ENCODE data around the gene PIGQ.

Gene PIGQ

GRCh38 chr16:546909-547770 is 22.6 kb upstream of the PIGQ start (continued):
- TF ChIP-seq PATZ1 (CRISPR knock-in tag; IDR thresholded peaks at IDR 0.05; ENCODE audit: borderline replicate concordance) (no peak), PPARA (CRISPR knock-in tag; IDR thresholded peaks at IDR 0.05; ENCODE audit: borderline replicate concordance) (no peak), ISL1 (CRISPR knock-in tag; IDR thresholded peaks at IDR 0.05) (no peak), ZNF8 (CRISPR knock-in tag; IDR thresholded peaks at IDR 0.05) (no peak), GLIS3 (CRISPR knock-in tag; IDR thresholded peaks at IDR 0.05) (no peak), ARNTL (CRISPR knock-in tag; IDR thresholded peaks at IDR 0.05; ENCODE audit: borderline replicate concordance, low read depth) (no peak), RARB (CRISPR knock-in tag; IDR thresholded peaks at IDR 0.05) (no peak), ZNF70 (CRISPR knock-in tag; IDR thresholded peaks at IDR 0.05) (no peak)
- TF ChIP-seq, protein P1, sequence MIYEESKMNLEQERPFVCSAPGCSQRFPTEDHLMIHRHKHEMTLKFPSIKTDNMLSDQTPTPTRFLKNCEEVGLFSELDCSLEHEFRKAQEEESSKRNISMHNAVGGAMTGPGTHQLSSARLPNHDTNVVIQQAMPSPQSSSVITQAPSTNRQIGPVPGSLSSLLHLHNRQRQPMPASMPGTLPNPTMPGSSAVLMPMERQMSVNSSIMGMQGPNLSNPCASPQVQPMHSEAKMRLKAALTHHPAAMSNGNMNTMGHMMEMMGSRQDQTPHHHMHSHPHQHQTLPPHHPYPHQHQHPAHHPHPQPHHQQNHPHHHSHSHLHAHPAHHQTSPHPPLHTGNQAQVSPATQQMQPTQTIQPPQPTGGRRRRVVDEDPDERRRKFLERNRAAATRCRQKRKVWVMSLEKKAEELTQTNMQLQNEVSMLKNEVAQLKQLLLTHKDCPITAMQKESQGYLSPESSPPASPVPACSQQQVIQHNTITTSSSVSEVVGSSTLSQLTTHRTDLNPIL (CRISPR knock-in tag; IDR thresholded peaks at IDR 0.05; ENCODE audit: low read depth): no peak

GRCh38 chr16:548586-548985 is 21.2 kb upstream of the PIGQ start:
- no peak for ATAC-seq

DNA sequence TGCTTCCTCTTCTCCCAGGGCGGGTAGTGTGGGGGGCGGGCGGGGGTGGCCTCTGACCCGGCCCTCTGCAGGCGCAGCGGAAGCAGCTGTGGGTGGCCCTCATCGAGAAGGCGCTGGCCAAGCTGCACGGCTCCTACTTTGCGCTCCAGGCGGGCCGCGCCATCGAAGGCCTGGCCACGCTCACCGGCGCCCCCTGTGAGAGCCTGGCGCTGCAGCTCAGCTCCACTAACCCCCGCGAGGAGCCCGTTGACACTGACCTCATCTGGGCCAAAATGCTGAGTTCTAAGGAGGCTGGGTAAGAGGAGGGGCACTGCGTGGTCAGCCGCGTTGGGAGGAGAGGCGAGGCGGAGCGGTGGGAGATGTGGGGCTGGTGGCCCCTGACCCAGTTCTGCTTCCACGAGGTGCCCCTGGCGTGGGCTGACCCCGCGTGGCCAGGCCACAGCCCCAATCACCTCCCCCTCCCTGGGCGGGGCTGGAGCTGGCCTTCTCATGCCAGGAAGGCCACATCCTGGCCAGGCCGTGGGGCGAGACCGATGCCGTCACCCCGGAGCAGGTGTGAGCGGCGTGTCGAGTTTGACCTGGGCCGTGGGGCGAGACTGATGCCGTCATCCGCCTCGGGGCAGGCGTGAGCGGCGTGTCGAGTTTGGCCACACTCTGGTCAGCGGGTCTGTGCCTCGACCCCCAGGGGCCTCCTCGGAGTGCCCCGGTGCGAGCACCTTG is 20.1 kb upstream of the PIGQ start:
- no peak for ATAC-seq
- TF ChIP-seq ZFP3 (CRISPR knock-in tag; IDR thresholded peaks at IDR 0.05): no peak
- TF ChIP-seq, protein P2, sequence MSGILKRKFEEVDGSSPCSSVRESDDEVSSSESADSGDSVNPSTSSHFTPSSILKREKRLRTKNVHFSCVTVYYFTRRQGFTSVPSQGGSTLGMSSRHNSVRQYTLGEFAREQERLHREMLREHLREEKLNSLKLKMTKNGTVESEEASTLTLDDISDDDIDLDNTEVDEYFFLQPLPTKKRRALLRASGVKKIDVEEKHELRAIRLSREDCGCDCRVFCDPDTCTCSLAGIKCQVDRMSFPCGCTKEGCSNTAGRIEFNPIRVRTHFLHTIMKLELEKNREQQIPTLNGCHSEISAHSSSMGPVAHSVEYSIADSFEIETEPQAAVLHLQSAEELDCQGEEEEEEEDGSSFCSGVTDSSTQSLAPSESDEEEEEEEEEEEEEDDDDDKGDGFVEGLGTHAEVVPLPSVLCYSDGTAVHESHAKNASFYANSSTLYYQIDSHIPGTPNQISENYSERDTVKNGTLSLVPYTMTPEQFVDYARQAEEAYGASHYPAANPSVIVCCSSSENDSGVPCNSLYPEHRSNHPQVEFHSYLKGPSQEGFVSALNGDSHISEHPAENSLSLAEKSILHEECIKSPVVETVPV (CRISPR knock-in tag; IDR thresholded peaks at IDR 0.05): no peak
- no peak for TF ChIP-seq TCF4 (CRISPR knock-in tag; IDR thresholded peaks at IDR 0.05; ENCODE audit: borderline replicate concordance)
- no peak for TF ChIP-seq ZNF70 (CRISPR knock-in tag; IDR thresholded peaks at IDR 0.05)
- TF ChIP-seq SNAI2 (CRISPR knock-in tag; IDR thresholded peaks at IDR 0.05): no peak
- no peak for TF ChIP-seq ZFP30 (CRISPR knock-in tag; IDR thresholded peaks at IDR 0.05)
- TF ChIP-seq ZNF565 (CRISPR knock-in tag; conservative IDR thresholded peaks at IDR 0.05; ENCODE audit: low read depth): no peak
- TF ChIP-seq CSDC2 (CRISPR knock-in tag; IDR thresholded peaks at IDR 0.05): no peak
- no peak for TF ChIP-seq OSR1 (CRISPR knock-in tag; IDR thresholded peaks at IDR 0.05)
- no peak for TF ChIP-seq PATZ1 (CRISPR knock-in tag; IDR thresholded peaks at IDR 0.05; ENCODE audit: borderline replicate concordance)
- no peak for TF ChIP-seq PPARA (CRISPR knock-in tag; IDR thresholded peaks at IDR 0.05; ENCODE audit: borderline replicate concordance)
- no peak for TF ChIP-seq ESRRG (CRISPR knock-in tag; IDR thresholded peaks at IDR 0.05)

More at GRCh38 chr16:548586-548985, 21.2 kb upstream of the PIGQ start:
- TF ChIP-seq GLIS3 (CRISPR knock-in tag; IDR thresholded peaks at IDR 0.05): no peak

GRCh38 chr16:551210-551609 is 18.6 kb upstream of the PIGQ start:
- no peak for ATAC-seq
- no peak for TF ChIP-seq ZFP30 (CRISPR knock-in tag; IDR thresholded peaks at IDR 0.05)
- TF ChIP-seq ZNF565 (CRISPR knock-in tag; conservative IDR thresholded peaks at IDR 0.05; ENCODE audit: low read depth): no peak

DNA sequence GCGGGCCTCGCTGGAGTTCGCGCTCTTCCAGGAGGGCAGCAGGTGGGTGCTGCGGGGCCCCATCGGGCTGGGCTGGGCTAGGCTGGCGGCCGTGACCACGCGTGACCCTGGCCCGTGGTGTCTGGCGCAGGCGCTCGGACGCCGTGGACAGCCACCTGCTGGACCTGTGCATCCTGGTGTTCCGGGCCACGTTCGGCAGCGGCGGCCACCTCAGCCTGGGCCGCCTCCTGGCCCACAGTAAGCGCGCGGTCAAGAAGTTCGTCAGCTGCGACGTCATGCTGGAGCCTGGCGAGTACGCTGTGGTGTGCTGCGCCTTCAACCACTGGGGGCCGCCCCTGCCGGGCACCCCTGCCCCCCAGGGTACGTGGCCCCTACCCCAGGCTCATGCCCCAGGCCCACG is 17.6 kb upstream of the PIGQ start:
- TF ChIP-seq, protein P3, sequence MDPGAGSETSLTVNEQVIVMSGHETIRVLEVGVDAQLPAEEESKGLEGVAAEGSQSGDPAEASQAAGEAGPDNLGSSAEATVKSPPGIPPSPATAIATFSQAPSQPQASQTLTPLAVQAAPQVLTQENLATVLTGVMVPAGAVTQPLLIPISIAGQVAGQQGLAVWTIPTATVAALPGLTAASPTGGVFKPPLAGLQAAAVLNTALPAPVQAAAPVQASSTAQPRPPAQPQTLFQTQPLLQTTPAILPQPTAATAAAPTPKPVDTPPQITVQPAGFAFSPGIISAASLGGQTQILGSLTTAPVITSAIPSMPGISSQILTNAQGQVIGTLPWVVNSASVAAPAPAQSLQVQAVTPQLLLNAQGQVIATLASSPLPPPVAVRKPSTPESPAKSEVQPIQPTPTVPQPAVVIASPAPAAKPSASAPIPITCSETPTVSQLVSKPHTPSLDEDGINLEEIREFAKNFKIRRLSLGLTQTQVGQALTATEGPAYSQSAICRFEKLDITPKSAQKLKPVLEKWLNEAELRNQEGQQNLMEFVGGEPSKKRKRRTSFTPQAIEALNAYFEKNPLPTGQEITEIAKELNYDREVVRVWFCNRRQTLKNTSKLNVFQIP (CRISPR knock-in tag; IDR thresholded peaks at IDR 0.05; ENCODE audit: borderline replicate concordance, low read depth): no peak
- no peak for TF ChIP-seq ZFP30 (CRISPR knock-in tag; IDR thresholded peaks at IDR 0.05)
- TF ChIP-seq ESRRG (CRISPR knock-in tag; IDR thresholded peaks at IDR 0.05): no peak
- no peak for TF ChIP-seq PATZ1 (CRISPR knock-in tag; IDR thresholded peaks at IDR 0.05; ENCODE audit: borderline replicate concordance)
- no peak for TF ChIP-seq ZC3H10 (CRISPR knock-in tag; IDR thresholded peaks at IDR 0.05)
- TF ChIP-seq ZNF565 (CRISPR knock-in tag; conservative IDR thresholded peaks at IDR 0.05; ENCODE audit: low read depth): no peak
- no peak for ATAC-seq
